Trophoblast cell (in vitro differentiated cells and primary cell): ENCODE data around the gene GLB1L3.
"Not testable (repeated sequence)": the region's sequence is repeated elsewhere in the genome, so short reads cannot be mapped to it uniquely, and the experiment has no call there.

ENCODE experiments used
- DNase-seq, 2 donors: peaks; one replicate each; pipeline ENCODE4 v3.0.0-alpha.2; 2016
- H2AFZ ChIP-seq: 2 replicates; pipeline ENCODE4 v1.6.1; 2013; ENCODE audit warnings: low read length, moderate library complexity, mild to moderate bottlenecking; ENCODE audit not compliant: insufficient read depth, poor library complexity
- H2AK5ac ChIP-seq: 2 replicates; pipeline ENCODE4 v1.6.1; 2013; ENCODE audit warnings: mild to moderate bottlenecking, low read length
- H2BK120ac ChIP-seq: 2 replicates; pipeline ENCODE4 v1.6.1; 2013; ENCODE audit warnings: low read length, mild to moderate bottlenecking, moderate library complexity; ENCODE audit not compliant: insufficient read depth, poor library complexity
- H2BK12ac ChIP-seq: 2 replicates; pipeline ENCODE4 v1.6.1; 2013; ENCODE audit warnings: mild to moderate bottlenecking, low read length, moderate library complexity
- H2BK5ac ChIP-seq: 2 replicates; pipeline ENCODE4 v1.6.1; 2013; ENCODE audit warnings: low read length, low read depth, moderate library complexity, mild to moderate bottlenecking; ENCODE audit not compliant: poor library complexity
- H3K14ac ChIP-seq: 2 replicates; pipeline ENCODE4 v1.6.1; 2013; ENCODE audit warnings: mild to moderate bottlenecking, low read length
- H3K18ac ChIP-seq: 2 replicates; pipeline ENCODE4 v1.6.1; 2013; ENCODE audit warnings: mild to moderate bottlenecking, low read length
- H3K23ac ChIP-seq: 2 replicates; pipeline ENCODE4 v1.6.1; 2013; ENCODE audit warnings: low read length
- H3K27ac ChIP-seq: 2 replicates; pipeline ENCODE4 v1.5.1; 2013; ENCODE audit warnings: low read depth, mild to moderate bottlenecking, inconsistent platforms, low read length, moderate library complexity
- H3K27me3 ChIP-seq: 2 replicates; pipeline ENCODE4 v1.6.1; 2013; ENCODE audit warnings: inconsistent platforms, mild to moderate bottlenecking, low read length, moderate library complexity; ENCODE audit not compliant: insufficient read depth
- H3K36me3 ChIP-seq, 2 experiments: 1 replicate in 1 of 2; 2 replicates in 1 of 2; pipeline ENCODE4 v1.6.1; 2013; ENCODE audit warnings: low read length in 2 of 2, mild to moderate bottlenecking in 2 of 2, moderate library complexity in 1 of 2; ENCODE audit not compliant: insufficient read depth in 2 of 2, control insufficient read depth in 1 of 2
- H3K4ac ChIP-seq: 2 replicates; pipeline ENCODE4 v1.6.1; 2013; ENCODE audit warnings: low read depth, mild to moderate bottlenecking, low read length, moderate library complexity
- H3K4me1 ChIP-seq, 2 experiments: 1 replicate in 1 of 2; 2 replicates in 1 of 2; pipeline ENCODE4 v1.6.1; 2013; ENCODE audit warnings: low read length in 2 of 2, mild to moderate bottlenecking in 2 of 2, moderate library complexity in 1 of 2; ENCODE audit not compliant: insufficient read depth in 2 of 2, control insufficient read depth in 1 of 2
- H3K4me2 ChIP-seq: 2 replicates; pipeline ENCODE4 v1.6.1; 2013; ENCODE audit warnings: inconsistent platforms, mild to moderate bottlenecking, low read length, moderate library complexity
- H3K4me3 ChIP-seq: 2 replicates; pipeline ENCODE4 v1.5.1; 2013; ENCODE audit warnings: mild to moderate bottlenecking, low read depth, low read length, inconsistent platforms
- H3K79me1 ChIP-seq: one replicate; pipeline ENCODE4 v1.6.1; 2013; ENCODE audit warnings: low read length
- H3K79me2 ChIP-seq: 2 replicates; pipeline ENCODE4 v1.6.1; 2013; ENCODE audit warnings: low read length, mild to moderate bottlenecking; ENCODE audit not compliant: control insufficient read depth, insufficient read depth, poor library complexity
- H3K9ac ChIP-seq: 2 replicates; pipeline ENCODE4 v1.6.1; 2013; ENCODE audit warnings: mild to moderate bottlenecking, low read length
- H3K9me3 ChIP-seq: 2 replicates; pipeline ENCODE4 v1.6.1; 2013; ENCODE audit warnings: low read depth, mild to moderate bottlenecking, control low read depth, inconsistent platforms, low read length; ENCODE audit not compliant: insufficient read depth
- H4K12ac ChIP-seq: 2 replicates; pipeline ENCODE4 v1.6.1; 2013; ENCODE audit warnings: low read depth, mild to moderate bottlenecking, low read length, moderate library complexity
- H4K8ac ChIP-seq: 2 replicates; pipeline ENCODE4 v1.6.1; 2013; ENCODE audit warnings: low read depth, mild to moderate bottlenecking, low read length, moderate library complexity
- H4K91ac ChIP-seq: one replicate; pipeline ENCODE4 v1.6.1; 2013; ENCODE audit warnings: low read depth, mild to moderate bottlenecking, low read length, moderate library complexity
- WGBS: extraction: QIAGEN DNeasy Blood & Tissue Kit; methylation state at CpG from one replicate; pipeline ENCODE4 v1.1.7; 2013; ENCODE audit warnings: missing lambda C conversion rate; ENCODE audit not compliant: insufficient read length, insufficient coverage; ENCODE audit errors: extremely low coverage; 5-methylcytosine and 5-hydroxymethylcytosine counted together

Gene GLB1L3

DNA sequence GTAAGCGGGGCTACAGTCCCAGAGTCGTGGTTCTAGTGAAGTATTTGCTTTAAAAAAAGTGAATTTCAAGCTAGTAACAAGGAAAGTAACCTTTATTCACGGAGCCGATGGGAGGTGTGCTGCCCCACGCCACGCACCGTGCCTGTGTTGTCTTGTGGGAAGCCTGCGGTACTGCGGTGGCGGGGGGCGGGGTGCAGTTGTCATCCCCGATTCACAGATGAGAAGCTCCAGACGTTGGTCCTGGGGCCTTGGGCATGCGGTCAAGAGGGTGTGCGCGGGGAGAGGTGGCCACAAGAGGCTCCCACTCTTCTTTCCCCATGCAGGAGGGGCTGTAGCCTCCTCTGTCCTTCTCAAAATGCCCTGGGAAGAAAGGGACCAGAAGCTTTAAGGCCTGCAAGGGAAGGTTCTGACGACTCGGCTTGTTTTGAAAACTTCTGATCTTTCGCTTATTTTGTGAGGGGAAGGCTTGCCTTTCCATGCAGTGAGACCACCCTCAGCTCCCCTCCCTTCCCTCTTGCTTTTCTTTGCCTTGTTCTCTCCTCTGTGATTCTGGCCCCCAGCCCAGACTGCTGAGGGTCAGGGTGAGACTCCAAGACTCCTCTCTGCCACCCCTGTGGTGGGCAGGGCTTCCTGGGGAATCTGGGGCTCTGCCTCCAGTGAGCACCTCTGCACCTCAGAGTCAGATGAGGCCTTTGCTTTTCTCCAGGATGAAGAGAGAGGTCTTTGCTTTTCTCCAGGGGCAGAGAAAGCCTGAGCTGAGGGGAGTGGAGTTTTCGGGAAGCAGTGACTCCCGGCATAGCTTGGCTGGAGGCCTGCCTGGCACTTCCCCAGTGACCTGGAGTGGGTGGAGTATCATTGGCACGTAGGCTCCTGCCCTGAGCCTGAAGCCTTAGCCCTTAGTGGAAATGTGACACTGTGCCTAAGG is 6.2 kb downstream of the GLB1L3 start:
- Histone ChIP-seq H3K4ac (no peak overlapping the region), H4K91ac (no peak overlapping the region), H3K27me3 (peaks cover 10% of the 10 kb centered on the region), H2AFZ (no peak overlapping the region), H3K4me2 (no peak overlapping the region), H2BK5ac (no peak overlapping the region), H3K9me3 (peaks cover 4% of the 10 kb centered on the region), H3K23ac (no peak overlapping the region), H3K4me1 (no peaks in the 10 kb centered on the region), H3K18ac (no peak overlapping the region), H4K12ac (no peak overlapping the region), H3K4me3 (no peak overlapping the region), H2BK120ac (no peak overlapping the region), H3K79me1 (no peaks in the 10 kb centered on the region), H3K79me2 (no peaks in the 10 kb centered on the region), H4K8ac (no peak overlapping the region), H3K14ac (no peak overlapping the region), H2BK12ac (no peak overlapping the region), H3K27ac (no peak overlapping the region), H3K9ac (no peak overlapping the region), H3K36me3 (no peaks in the 10 kb centered on the region), H2AK5ac (no peak overlapping the region)
- WGBS, result no CpG with 5 or more reads among the region's 22 CpGs
- DNase-seq, result no peak

DNA sequence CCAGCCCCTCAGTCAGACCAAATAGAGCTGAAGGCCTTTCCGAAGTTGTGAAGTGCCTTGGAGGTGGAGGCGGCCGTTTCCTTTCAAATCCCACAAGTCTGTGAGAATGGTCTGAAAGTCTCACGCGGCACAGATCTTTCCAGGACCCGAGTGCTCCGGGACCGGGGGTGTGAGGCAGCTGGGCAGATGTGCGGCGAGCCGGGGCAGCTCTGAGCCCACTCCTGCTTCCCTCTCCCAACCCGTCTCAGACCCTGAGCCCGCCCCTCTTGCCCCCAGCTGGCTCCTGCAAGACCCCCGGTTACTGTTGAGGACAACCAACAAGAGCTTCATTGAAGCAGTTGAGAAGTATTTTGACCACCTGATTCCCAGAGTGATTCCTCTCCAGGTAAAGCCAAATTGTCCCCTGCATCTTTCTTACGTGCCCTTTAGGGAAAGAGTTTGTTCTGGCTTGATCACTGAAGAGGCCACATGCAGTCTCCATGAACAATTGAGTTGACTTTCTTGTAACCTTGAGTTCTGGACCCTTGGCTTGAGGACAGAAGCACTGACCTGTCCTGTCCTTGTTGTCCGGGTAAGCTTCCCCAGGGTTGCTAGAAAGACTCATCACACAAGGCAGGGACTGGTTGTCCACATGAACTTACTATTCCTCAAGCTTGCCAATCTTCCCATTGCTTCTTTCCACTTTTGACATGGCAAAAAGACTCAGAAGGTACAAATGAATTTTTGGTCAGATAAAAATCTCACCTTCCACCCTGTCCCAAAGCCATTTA is 7.5 kb downstream of the GLB1L3 start:
- H2BK120ac ChIP-seq, result no peak overlapping the region

DNA sequence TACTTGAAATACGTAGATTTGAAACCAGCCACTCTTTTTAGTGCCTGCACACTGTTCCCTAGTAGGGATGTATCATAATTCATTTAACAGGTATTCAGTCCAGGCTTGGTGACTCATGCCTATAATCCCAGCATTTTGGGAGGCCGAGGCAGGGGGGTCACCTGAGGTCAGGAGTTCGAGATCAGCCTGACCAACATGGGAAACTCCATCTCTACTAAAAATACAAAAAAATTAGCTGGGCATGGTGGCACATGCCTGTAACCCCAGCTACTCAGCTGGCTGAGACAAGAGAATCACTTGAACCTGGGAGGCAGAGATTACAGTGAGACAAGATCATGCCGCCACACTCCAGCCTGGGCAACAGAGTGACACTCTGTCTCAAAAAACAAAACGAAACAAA is 8.2 kb downstream of the GLB1L3 start:
- H3K9ac ChIP-seq, H2AFZ ChIP-seq, H2BK12ac ChIP-seq, H4K8ac ChIP-seq, H2BK5ac ChIP-seq, H3K36me3 ChIP-seq, H3K4ac ChIP-seq, DNase-seq, H3K4me3 ChIP-seq, H3K23ac ChIP-seq, H2BK120ac ChIP-seq, H4K12ac ChIP-seq, H3K79me1 ChIP-seq, H3K4me1 ChIP-seq, H3K27ac ChIP-seq, H3K27me3 ChIP-seq, H3K79me2 ChIP-seq, H3K18ac ChIP-seq, H2AK5ac ChIP-seq, H4K91ac ChIP-seq, H3K14ac ChIP-seq, H3K9me3 ChIP-seq, H3K4me2 ChIP-seq: not testable (repeated sequence)
- no CpG with 5 or more reads among the region's 5 CpGs for WGBS

More for the DNA sequence above, 7.5 kb downstream of the GLB1L3 start:
- no peak overlapping the region for H3K27ac ChIP-seq
- H3K27me3 ChIP-seq, result no peaks in the 10 kb centered on the region
- H3K4ac ChIP-seq, result no peak overlapping the region
- no peak overlapping the region for H2BK12ac ChIP-seq
- no peaks in the 10 kb centered on the region for H3K79me1 ChIP-seq
- H3K14ac ChIP-seq, result no peak overlapping the region
- no peak overlapping the region for H3K18ac ChIP-seq
- no peak overlapping the region for H2AK5ac ChIP-seq
- H4K12ac ChIP-seq, result no peak overlapping the region
- no peak overlapping the region for H3K4me3 ChIP-seq
- WGBS, result no CpG with 5 or more reads among the region's 16 CpGs
- H2BK5ac ChIP-seq, result no peak overlapping the region
- no peaks in the 10 kb centered on the region for H3K4me1 ChIP-seq
- no peaks in the 10 kb centered on the region for H3K79me2 ChIP-seq
- H3K4me2 ChIP-seq, result no peak overlapping the region
- H3K9me3 ChIP-seq, result no peaks in the 10 kb centered on the region
- H3K36me3 ChIP-seq, result no peaks in the 10 kb centered on the region
- no peak overlapping the region for H3K23ac ChIP-seq
- DNase-seq, result no peak
- no peak overlapping the region for H3K9ac ChIP-seq
- no peak overlapping the region for H2AFZ ChIP-seq
- H4K8ac ChIP-seq, result no peak overlapping the region
- no peak overlapping the region for H4K91ac ChIP-seq

DNA sequence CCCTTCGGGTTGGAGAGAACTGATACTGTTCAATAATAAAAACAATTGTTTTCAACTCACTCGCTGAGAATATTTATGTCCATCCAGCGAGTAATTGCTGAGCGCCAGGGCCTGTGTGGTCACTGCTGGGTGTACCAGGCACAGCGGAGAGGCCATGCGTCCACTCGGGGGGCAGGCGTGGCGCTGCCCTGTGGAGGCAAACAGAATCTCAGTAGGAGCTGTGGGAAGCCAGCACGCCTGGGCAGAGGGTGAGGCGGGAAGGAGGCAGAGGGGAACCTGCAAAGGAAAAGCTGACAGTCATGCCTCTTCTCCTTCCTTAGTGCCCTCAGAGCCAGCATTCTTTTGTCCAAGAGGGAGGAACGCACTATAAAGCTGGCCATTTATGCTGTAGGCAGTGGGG is 11.4 kb downstream of the GLB1L3 start:
- H3K27me3 ChIP-seq, result no peaks in the 10 kb centered on the region
- H4K91ac ChIP-seq, result no peak overlapping the region
- H4K12ac ChIP-seq, result no peak overlapping the region
- no peak overlapping the region for H2BK12ac ChIP-seq
- no peak overlapping the region for H3K18ac ChIP-seq
- no CpG with 5 or more reads among the region's 12 CpGs for WGBS
- no peak overlapping the region for H3K4me2 ChIP-seq
- H3K4ac ChIP-seq, result no peak overlapping the region
- H2AFZ ChIP-seq, result no peak overlapping the region
- H2BK120ac ChIP-seq, result no peak overlapping the region
- no peak overlapping the region for H3K4me3 ChIP-seq
- no peaks in the 10 kb centered on the region for H3K79me2 ChIP-seq
- H3K36me3 ChIP-seq, result no peaks in the 10 kb centered on the region
- no peak for DNase-seq
- no peak overlapping the region for H4K8ac ChIP-seq
- no peaks in the 10 kb centered on the region for H3K4me1 ChIP-seq
- no peak overlapping the region for H3K9ac ChIP-seq
- H3K9me3 ChIP-seq, result peaks cover 3% of the 10 kb centered on the region
- H2AK5ac ChIP-seq, result no peak overlapping the region
- no peak overlapping the region for H3K14ac ChIP-seq
- H3K27ac ChIP-seq, result no peak overlapping the region
- H3K79me1 ChIP-seq, result no peaks in the 10 kb centered on the region
- H3K23ac ChIP-seq, result no peak overlapping the region
- no peak overlapping the region for H2BK5ac ChIP-seq
